ENCODE data around the gene RNASET2. TPM values are rescaled to one million over a fixed set of nuclear protein-coding genes. Genes with fewer than 3 reads are reported as not detected.
"Not testable (repeated sequence)": the region's sequence is repeated elsewhere in the genome, so short reads cannot be mapped to it uniquely, and the experiment has no call there.

The RNASET2 gene
- total and polyA plus RNA-seq, 10 of the 15 experiments (the other 5 are each of a cell fraction or from before 2014, with no cell fraction given), result 5.5 to 225 (median 50.2) TPM

- no peak for TF ChIP-seq CUX1 (IDR thresholded peaks at IDR 0.05; ENCODE audit: insufficient replicate concordance, low read depth, low read length)
Observed at GRCh38 chr6:166949528-166950442, 6.6 kb downstream of the RNASET2 start (continued).

GRCh38 chr6:166948724-166949123 lies 7.6 kb downstream of the RNASET2 start:
- H4K20me1 ChIP-seq (ENCODE audit: control insufficient read depth, insufficient read depth); intact Hi-C loops (cut with micrococcal nuclease; ENCODE audit: unreplicated experiment); H3K27me3 ChIP-seq (replicated peaks in 1 of 2; ENCODE audit: control insufficient read depth in 2 of 2, insufficient read depth in 2 of 2, low read length in 1 of 2); DNase-seq (ENCODE audit: low read depth, low spot score); FAIRE-seq; ATAC-seq; BruUV-seq (replicated peaks); H2AFZ ChIP-seq (ENCODE audit: control insufficient read depth, low read depth, low read length); in situ Hi-C loops (cut with MboI); H3K9me3 ChIP-seq (replicated peaks; ENCODE audit: control insufficient read depth, insufficient read depth, low read length); H3K9ac ChIP-seq (ENCODE audit: control insufficient read depth, insufficient read depth, low read length): not testable (repeated sequence)
- Histone ChIP-seq H3K27ac (ENCODE audit: control insufficient read depth, insufficient read depth) (peak overlapping the region; percentile 6; the same call in 1 of the 2 replicates), H3K36me3 (ENCODE audit: control insufficient read depth in 2 of 2, insufficient read depth in 2 of 2, low read length in 1 of 2) (peaks cover 23% of the 10 kb centered on the region in 2 experiments), H3K4me1 (ENCODE audit: control insufficient read depth, insufficient read depth, low read length) (peaks cover 39% of the 10 kb centered on the region), H3K79me2 (ENCODE audit: control insufficient read depth, insufficient read depth, low read length) (peaks cover 43% of the 10 kb centered on the region), H3K4me2 (ENCODE audit: control insufficient read depth, insufficient read depth) (peak overlapping the region; percentile 52), H3K4me3 (peak overlapping the region; percentile 42; the same call in 1 of the 2 replicates)
- RAD21 ChIA-PET (ENCODE audit: unreplicated experiment), result interaction anchor here (0.7 to 1.2 kb wide), 3 partner anchors 99 to 569 kb away, joined by 3 to 4 read pairs (median 3); no protein-coding TSS in a partner anchor
- CTCF ChIA-PET, result interaction anchor here (0.8 to 3.1 kb wide), 5 partner anchors 41 to 194 kb away, joined by 3 to 26 read pairs (median 3); no protein-coding TSS in a partner anchor
- SMC1A ChIA-PET (ENCODE audit: uncharacterized antibody, unreplicated experiment), result interaction anchor here (0.9 to 4.4 kb wide), 6 partner anchors 9 to 189 kb away, joined by 3 to 19 read pairs (median 4); partner anchors contain the start of gene CCR6
- POLR2A ChIA-PET, result interaction anchor here (0.6 to 0.7 kb wide), 8 partner anchors 8 to 207 kb away, joined by 3 to 12 read pairs (median 4); no protein-coding TSS in a partner anchor
- 97% methylated on average over 6 of the region's 6 CpGs for WGBS (ENCODE audit: insufficient coverage, insufficient replicate concordance, low lambda C conversion rate, missing lambda C conversion rate)

All from GM12878 (cell line).